ENCODE data around the gene UBE2H.

Gene UBE2H

DNA sequence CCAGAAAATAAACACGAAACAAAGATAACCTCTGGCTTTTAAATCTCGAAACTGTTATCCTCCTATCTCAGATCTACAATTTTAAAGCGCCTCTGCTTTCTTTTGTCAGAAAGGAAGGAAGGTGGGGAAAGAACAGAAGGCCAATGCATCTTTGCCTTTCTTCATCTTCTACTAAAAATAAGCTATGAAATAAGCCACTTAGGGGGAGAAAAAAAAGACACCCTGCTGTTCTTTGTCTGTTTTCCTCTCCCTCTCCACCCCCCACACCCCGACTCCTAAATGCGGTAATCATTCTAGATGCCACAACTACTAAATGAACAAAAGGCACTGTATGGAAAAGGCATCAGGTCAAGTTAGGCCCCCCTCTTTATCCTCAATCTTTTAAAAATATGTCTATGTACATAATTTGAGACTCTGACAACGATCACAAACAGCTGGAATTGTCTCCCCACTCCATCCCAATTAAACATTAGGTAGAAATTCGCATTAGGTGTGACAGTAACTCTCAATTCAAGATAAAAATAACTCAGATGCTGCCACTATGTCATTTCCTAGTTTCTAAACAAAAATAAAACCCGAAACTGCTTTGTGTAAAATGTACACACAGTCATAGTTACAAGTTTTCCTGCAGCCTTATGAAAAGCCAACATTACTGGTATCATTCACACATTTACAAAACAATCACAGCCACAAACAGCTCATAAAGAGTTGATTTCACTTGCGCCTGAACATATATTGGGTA is 2.4 kb downstream of the UBE2H start:
- DNase-seq: peak; percentile 39

DNA sequence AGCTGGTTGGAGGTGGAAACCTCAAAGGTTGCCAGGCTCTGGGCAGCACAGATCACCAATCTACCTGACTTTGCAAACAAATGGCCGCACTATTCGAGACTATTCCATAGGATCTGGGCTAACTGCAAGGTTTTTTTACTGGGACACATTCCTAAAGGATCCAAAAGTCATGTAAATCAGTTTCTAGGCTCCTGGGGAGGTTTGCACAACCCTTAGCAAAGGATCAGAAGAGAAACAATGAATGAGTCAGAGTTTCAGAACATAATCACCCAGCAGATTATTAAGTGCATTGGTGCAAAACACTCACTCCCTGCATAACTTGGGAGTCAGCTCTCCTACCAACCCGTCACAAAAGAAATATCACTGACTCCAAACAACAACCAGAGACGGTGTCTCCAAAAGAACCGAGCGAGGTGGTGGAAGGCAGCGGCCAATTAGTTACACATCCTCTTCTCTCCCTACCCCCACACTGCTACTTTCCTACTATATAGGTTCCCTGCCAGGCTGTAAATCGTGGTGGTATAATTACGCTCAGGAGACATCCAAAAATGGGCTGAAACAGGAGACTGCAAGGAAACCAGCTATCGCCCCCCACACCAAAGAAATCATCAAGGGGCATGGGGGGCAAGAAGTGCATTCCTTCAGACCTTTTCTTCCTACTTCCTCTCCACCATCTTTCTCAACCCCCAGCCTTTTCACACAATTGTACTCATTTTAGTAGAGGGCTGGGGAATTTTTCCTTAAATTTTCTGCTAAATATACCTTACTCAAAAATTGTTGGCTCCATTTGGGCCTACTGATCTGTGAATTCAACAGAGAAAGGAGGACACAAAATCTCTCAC is 3.2 kb downstream of the UBE2H start:
- DNase-seq: peak; percentile 31

DNA sequence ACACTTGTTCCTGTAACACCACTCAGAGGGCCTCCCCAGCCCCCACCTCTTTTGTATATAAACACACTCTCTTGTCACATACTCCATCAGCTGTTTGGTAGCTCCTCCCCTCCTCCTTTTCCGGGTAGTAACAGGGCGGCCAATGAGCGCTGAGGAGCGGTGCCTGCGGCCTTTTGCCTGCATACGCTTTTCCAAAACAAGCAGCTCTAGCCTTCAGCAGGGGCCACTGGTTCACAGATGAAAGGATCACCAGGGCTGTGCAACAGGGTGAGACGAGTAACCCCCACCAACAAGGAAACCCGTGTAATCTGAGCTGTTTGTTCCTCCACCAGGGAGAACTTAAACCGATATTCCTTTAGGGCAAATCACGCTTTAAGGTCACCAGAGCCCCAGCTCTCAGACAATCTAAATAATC is 3.9 kb downstream of the UBE2H start:
- peak; percentile 96 for DNase-seq

DNA sequence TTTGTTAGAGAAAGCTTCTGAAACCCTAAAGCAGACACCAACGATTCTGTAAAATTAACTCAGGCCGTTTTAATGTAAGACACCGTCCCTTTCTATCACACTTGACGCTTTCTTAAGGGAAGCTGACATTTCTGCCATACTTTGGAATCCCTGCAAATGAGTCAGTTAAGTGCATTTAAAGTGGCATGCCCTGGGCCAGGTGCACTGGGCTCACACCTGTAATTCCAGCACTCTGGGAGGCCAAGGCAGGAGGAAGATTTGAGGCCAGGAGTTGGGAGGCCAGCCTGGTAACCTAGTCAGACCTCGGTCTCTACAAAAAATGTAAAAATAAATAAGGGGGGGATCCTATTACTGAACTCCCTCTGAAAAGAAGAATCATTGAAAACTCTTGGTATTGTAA is 4.4 kb downstream of the UBE2H start:
- DNase-seq: no peak

DNA sequence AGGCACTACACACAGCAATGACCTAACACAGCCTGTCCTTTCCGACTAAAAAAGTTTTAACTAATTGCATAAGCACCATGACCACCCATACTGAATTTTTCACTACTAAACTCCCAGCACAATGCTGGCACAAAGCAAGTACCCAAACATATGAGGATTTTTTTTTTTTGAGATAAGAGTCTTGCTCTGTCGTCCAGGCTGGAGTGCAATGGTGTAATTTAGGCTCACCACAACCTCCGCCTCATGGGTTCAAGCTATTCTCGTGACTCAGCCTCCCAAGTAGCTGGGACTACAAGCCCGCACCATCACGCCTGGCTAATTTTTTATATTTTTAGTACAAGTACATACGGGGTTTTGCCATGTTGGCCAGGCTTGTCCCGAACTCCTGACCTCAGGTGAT is 5.1 kb downstream of the UBE2H start:
- no peak for DNase-seq

DNA sequence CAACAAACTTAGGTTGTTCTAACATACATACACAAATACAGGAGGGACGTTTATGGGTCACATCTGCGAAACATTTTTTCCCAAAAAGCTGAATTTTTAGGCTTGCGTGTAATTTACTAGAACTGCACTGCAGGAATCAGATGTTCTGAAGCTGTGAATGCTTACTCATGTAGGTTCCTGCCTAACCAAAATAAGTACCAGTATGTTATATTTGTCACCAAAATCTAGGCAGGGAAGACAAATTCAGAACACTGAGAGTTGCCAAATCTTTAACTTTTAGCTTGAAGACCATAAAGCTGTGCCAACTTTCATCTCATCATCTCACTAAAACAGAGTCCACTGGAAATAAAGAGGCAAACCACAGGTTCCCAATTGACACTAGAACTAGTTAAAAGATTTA is 5.7 kb downstream of the UBE2H start:
- DNase-seq: no peak

DNA sequence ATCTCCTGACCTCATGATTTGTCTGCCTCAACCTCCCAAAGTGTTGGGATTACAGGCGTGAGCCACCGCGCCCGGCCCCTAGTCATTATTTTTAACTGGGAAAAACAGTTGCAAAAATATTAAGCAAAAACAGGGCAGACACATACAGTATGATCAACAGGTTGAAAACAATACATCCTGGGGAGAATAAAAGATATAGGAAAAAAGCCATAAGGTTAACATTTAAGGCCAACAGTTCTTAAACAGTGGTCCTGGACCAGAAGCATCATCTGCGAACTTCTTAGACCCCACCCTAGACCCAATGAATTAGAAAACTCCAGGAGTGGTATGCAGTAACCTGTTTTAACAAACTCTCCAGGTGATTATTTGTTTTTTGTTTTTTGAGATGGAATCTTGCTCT is 6.5 kb downstream of the UBE2H start:
- DNase-seq: no peak

DNA sequence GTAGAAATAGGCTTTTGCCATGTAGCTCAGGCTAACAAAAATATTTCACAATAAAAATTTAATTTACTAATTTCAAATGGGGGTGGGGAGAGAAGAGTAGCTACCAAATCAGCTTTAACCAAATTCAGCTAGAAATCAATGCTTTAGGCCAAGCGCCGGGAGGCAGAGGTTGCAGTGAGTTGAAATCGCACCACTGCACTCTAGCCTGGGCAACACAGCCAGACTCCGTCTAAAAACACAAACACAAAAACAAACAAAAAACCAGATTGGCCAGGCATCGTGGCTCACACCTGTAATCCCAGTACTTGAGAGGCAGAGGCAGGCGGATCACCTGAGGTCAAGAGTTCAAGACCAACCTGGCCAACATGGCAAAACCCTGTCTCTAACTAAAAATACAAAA is 9.4 kb downstream of the UBE2H start:
- no peak for DNase-seq

DNA sequence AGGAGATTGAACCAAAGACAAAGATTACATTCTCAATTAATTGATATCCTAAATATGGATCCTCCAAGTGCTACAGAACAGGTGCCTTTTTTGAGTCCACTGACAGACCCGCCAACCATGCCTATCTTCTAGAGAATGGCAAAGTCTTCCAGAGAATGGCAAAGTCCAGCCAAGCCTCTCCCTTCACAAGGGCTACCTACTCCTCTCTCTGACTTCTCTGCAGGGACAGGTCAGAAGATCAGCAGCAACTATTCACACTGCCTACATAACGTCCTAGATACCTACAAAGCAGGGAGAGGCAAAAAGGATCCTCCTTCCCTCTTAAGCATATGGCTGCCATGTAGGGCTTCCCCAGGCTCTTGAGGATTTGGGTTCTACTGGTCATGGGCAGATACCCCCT is 12.4 kb downstream of the UBE2H start:
- no peak for DNase-seq

DNA sequence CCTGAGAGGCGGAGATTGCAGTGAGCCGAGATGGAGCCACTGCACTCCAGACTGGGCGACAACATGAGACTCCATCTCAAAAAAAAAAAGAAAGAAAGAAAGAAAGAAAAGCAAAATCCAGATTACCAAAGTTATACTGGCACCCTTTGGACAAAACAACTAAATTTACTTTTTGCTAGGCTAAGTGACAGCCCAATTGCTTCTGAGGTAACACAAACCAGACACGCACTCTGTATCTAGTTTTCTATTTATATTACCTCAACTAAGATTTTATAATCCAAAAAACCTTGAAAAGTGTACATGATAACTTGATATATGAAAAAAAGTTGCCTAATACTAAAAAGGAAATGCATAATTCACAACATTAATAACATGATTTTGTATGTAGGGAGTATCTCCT is 12.9 kb downstream of the UBE2H start:
- DNase-seq: no peak

DNA sequence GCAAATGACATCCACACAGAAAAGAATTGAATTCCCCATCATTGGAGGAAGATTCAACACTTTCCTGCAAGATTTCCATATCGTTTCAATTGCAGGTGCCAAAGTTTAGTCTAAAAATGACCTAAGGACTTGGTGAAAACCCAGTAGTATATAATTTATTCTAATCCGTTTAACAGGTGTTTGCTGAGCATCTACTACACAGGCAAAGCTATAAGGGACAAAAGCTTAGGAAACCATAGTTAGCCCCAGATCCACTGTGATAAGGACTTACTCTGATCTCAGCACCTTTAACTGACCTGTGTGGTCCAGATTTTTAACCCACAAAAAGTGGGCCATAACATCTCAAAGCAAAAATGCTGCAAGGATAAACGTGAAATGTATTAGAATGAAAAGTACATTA is 19.1 kb downstream of the UBE2H start:
- no peak for DNase-seq

DNA sequence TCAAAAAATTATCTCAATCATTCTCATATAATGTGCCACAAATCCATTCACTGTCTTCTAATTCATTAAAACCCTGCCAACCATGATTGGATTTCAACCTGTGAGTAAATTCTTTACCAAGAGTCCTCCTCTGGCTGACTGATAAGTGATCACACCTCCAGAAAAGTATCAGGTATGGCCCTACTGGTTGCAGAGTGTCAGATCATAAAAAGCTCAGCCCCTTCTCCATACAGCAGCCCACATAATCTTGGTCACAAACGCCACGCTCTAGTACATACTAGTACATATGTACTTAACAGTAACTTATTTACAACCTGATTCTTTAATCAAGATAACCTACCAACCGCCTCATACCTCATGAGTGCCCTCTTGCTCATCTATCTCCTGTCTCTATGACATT is 26.1 kb downstream of the UBE2H start:
- DNase-seq: no peak

DNA sequence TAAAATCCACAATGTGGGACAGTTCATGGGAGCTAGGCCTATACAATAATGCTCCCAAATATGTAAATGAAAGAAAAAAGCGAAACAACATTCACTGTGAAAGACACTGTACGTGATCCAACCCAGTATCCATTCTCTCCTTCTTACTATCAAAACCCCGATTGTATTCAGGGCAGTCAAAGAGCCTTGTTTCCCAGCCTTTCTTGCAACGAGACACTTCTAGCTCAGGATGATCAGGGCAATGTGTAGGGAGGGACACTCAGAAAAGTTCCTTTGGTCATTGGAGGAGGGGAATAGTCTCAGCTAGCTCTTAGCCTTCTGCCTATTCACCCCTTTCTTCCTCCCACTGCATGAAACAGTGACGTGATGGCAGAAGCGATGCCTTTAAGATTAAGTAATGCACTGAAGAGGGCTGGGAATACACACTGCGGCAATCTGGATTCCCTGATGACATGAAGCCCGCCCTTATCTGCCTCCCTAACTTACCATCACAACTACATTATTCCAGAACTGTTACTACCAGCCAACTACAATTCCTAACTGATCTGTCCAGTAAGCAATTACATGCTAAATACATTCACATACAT is 27.3 kb downstream of the UBE2H start:
- DNase-seq: peak; percentile 36

DNA sequence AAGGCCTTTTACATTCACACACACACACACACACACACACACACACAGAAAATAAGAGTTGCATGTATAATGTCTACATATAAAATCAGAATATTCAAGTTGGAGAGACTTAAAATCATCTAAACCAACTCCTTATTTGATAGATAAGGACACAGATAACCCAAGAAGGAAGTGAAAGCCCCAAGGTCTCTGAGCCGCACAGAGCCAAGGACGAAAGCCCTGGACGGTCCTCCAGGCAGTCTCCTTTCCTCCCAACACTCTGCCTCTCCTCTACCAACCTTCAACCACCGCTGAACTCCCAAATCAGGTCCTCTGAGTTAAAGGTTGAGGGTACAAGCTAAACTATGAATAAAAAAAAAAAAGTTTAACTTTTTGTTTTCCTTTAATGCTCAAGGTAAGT is 28.2 kb downstream of the UBE2H start:
- no peak for DNase-seq

DNA sequence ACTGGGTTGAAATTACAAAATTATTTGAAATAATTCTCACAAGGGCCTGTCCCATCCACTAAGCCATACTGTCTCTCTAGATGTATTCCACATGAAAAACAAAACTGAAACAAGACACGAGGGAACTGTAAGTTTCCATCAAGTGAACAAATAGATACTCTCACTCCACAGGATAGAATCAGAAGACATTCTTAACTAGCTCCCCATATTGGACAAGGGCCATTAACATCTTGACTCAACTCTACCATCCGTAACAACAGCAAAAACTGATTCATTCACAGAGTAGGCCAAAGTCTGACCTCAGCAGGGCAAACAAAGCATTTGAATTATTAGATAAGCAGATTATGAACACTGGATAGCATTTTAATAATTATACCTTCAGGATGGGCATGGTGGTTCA is 29.1 kb downstream of the UBE2H start:
- no peak for DNase-seq

DNA sequence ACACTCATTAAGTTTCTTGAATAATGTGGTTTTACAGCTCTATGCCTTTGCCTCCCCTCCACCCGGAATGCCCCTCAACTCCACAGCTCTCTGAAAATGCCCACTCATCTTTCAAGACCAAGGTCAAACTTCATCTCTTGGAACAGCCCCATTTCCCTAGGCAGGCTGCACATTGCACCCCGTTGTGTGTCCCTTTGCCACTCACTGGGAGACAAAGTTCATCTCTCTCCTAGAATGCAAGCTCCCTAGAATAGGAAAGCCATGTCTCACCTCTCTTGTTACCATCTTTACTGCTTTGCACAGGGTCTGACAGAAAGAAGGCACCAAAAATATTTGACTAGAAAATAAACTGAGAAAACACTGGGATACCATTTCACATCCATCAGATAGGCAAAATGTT is 33.3 kb downstream of the UBE2H start:
- no peak for DNase-seq

DNA sequence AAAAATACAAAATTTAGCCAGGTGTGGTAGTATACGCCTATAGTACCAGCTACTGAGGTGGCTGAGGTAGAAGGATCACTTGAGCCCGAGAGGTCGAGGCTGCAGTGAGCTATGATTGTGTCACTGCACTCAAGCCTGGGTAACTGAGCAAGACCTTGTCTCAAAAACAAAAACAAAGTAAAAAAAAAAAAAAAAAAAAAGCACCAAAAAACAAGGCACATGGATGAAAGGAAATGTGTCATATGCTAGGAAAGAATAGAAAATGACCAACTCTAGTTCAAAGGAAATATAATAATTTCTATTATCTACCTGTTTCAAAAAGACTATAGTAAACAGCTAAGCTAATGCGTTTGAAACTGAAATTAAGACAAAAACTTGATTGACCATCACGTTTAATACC is 33.8 kb downstream of the UBE2H start:
- no peak for DNase-seq

DNA sequence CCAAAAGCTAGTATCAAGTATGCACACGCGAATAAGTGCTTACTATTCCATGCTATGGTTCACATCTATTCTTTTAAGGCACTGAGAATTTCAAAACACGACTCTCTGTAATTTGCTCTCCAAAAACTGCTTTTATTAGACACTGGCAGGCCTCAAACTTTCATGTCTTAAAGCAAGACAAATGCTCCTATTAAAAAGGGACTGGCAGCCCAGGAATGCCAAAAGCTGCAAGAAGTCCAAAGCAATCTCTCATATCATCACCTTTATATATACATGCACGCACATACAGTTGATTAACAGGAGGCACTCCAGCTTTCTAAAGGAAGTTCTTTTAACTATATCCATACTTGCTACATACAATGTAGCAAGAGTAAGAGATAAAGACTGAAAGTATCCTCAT is 34.8 kb downstream of the UBE2H start:
- no peak for DNase-seq

DNA sequence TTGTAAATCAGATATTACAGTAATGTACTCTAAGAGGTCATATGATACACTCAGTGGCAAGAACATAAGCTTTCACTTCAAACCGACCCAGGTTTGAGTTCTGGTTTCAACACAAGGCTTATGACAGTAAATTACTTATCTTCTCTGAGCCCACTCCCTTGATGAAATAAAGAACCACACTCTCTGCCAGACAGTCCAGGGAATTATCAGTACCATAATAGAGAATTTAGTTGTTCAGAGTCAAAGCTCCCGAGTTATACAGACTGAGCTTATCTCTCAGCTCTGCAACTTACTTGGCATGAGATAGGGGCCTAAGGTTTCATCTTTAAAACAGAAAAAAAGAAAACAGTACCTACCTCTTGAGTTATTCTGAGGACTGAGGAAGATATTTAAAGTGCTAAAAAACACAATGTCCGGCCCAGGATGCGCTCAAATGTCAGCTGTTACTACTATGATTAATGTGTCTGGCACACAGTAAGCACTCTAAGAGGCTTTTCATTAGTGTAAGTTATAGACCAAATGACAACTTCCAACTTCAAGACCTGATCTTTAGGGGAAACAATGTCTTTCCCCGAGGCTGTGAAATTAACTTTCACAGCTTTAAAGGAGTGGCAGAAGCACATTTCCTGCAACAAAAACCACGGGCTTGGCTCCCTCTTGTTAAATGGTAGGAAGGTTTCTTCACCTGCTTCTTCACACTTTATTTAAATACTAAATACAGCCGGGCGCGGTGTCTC is 38.1 kb downstream of the UBE2H start:
- DNase-seq: no peak

DNA sequence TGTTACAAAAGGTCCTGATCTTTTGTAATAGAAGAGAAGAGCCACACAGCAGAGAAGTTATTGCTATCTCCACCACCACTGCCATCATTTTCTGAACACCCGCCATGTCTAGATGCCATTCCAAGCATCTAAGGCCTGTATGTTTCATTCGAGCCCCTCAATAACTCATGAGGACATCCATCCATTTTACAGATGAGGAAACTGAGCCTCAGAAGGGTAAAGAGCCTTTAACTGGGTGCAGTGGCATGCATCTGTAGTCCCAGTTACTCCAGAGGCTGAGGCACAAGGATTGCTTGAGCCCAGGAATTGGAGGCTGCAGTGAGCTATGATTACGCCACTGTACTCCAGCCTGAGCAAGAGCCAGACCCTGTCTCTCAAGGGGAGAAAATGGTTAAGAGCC is 39.3 kb downstream of the UBE2H start:
- no peak for DNase-seq

DNA sequence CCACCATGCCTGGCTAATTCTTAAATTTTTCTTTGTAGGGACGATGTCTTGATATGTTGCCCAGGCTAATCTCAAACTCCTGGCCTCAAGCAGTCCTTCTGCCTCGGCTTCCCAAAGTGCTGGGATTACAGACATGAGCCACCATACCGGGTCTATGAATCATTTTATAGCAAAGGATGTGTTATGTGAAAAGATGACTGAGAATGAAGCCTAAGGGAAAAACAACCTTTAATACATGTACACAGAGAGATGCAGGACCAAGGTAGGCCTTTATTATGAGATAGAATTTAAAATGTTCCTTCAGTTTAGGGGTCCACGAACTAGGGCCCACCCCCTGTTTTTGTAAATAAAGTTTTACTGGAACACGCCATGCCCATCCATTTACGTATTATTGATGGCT is 41.0 kb downstream of the UBE2H start:
- no peak for DNase-seq

DNA sequence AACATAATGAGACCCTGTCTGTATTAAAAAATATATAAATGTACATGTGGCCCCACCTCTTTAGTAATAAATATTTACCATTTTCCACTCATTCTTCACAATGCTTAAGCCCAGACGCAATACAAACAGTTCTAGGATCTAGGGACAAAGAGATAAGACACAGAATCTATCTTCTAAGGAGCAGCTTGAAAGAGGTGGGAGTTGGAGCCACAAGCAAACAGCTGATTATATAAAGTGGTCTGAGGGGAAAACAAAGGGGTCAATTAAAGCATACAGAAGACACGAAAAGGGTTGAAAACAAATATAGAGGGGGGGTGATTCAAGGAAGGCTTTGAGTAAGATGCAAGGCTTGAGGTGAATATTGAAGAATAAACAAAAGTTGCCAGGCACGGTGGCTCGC is 43.1 kb downstream of the UBE2H start:
- DNase-seq: no peak

DNA sequence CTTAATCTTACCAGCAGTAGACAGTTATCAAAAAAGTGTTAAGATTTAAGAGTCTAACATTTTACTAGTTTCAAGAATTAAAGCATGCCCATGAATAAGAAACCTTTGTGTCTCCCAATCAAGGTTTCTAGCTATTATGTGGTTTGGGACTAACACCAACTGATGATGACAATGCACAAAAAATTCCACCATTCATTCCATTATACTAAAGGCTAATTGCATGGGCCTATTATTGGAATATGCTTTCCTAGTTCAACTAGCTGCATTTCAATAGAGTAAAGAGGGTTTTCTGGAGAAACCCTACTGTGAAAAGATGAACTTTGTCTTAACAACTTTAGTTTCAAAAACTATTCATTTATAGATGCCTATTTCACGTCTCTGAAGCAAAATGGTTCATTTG is 44.6 kb downstream of the UBE2H start:
- DNase-seq: no peak
